ENCODE results near the gene FAM221A.

- TF ChIP-seq PATZ1 (CRISPR knock-in tag; IDR thresholded peaks at IDR 0.05; ENCODE audit: borderline replicate concordance) (no peak), ARNTL (CRISPR knock-in tag; IDR thresholded peaks at IDR 0.05; ENCODE audit: borderline replicate concordance, low read depth) (no peak), RARB (CRISPR knock-in tag; IDR thresholded peaks at IDR 0.05) (no peak), TCF4 (CRISPR knock-in tag; IDR thresholded peaks at IDR 0.05; ENCODE audit: borderline replicate concordance) (no peak)
Measured at GRCh38 chr7:23714150-23714464, 34.1 kb downstream of the FAM221A start.

All from SK-N-SH treated with all-trans-retinoic acid at 6 μM for 48 hours (cell line).